ENCODE measurements around the gene SLC1A5. TPM values are rescaled to one million over a fixed set of nuclear protein-coding genes. Genes with fewer than 3 reads are reported as not detected.

The SLC1A5 gene
- total RNA-seq, 1 donor from 2014 or later, result 131 TPM

DNA sequence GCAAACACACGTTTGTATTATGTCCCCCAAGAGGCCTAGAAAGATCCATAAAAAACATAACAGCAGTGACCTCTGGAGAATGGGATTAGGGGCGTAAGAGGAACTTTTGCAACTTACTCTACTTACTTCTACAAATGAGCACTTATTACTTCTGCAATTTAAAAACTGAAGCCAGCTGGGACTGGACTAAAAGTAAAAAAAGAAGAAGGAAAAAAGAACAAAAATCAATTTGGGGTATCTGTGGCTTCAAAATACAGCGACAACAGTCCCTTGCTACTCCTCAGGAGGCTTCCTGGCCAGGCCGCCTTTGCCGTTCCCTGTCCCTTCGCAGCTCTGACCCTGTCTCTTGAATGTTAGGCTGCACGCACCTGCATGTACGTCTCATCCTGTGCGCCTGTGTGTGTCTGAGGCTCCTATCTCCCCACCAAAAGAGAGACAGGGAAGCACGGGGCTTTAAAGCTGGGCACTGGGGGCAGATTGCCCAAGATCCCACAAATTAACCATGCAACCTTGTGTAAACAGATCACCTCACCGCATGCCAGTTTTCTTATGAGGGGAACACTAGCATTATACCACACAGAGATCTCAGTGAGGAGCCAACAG is 54.6 kb downstream of the SLC1A5 start:
- TF ChIP-seq, protein P1, sequence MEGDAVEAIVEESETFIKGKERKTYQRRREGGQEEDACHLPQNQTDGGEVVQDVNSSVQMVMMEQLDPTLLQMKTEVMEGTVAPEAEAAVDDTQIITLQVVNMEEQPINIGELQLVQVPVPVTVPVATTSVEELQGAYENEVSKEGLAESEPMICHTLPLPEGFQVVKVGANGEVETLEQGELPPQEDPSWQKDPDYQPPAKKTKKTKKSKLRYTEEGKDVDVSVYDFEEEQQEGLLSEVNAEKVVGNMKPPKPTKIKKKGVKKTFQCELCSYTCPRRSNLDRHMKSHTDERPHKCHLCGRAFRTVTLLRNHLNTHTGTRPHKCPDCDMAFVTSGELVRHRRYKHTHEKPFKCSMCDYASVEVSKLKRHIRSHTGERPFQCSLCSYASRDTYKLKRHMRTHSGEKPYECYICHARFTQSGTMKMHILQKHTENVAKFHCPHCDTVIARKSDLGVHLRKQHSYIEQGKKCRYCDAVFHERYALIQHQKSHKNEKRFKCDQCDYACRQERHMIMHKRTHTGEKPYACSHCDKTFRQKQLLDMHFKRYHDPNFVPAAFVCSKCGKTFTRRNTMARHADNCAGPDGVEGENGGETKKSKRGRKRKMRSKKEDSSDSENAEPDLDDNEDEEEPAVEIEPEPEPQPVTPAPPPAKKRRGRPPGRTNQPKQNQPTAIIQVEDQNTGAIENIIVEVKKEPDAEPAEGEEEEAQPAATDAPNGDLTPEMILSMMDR (conservative IDR thresholded peaks at IDR 0.05), result no peak
- Mint-ChIP-seq H3K27ac (ENCODE audit: unreplicated experiment) (no peak overlapping the region), H3K9me3 (no peaks in the 10 kb centered on the region), H3K4me1 (peaks cover 5% of the 10 kb centered on the region), H3K36me3 (ENCODE audit: low read depth) (peaks cover 5% of the 10 kb centered on the region), H3K27me3 (ENCODE audit: low read depth) (no peaks in the 10 kb centered on the region), H3K4me3 (no peak overlapping the region)
- DNase-seq (ENCODE audit: low read depth, low spot score), result no peak

DNA sequence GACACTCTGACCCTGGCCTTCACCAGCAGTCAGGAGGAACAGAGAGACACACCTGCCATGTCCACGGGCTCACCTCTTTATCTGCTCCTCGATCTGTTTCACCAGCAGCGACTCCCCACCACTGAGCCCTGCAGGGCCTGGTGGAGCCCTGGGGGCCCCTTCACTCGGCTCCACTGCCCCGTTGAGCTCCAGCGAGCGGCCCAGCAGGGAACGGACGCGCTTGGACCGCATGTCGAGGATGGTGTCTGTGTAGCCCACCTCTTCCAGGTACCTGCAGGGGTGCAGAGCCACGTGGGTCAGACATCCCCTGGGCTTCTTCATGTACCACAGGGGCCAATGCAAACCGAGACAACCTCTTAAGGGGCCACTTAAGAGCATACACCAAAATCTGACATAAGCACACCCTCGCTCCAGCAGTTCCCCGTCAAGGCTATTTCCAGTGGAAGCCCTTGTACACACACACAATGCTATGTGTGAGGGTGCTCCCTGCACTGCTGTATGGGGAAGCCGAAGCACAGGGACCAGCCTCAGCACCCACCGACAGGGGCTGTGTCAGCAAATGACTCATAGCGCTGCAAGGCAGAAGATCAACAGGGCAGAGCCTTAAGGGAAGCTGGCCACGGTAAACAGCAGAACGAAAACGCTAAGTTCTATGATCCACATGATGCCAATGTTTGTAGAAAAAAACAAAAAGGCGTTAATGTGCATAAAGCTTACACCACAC is 55.3 kb downstream of the SLC1A5 start:
- Mint-ChIP-seq H3K36me3 (ENCODE audit: low read depth) (peaks cover 5% of the 10 kb centered on the region), H3K27ac (ENCODE audit: unreplicated experiment) (no peak overlapping the region), H3K27me3 (ENCODE audit: low read depth) (no peaks in the 10 kb centered on the region), H3K4me3 (no peak overlapping the region), H3K9me3 (no peaks in the 10 kb centered on the region), H3K4me1 (peaks cover 7% of the 10 kb centered on the region)
- TF ChIP-seq, protein P1 (conservative IDR thresholded peaks at IDR 0.05), result no peak
- DNase-seq (ENCODE audit: low read depth, low spot score), result no peak

DNA sequence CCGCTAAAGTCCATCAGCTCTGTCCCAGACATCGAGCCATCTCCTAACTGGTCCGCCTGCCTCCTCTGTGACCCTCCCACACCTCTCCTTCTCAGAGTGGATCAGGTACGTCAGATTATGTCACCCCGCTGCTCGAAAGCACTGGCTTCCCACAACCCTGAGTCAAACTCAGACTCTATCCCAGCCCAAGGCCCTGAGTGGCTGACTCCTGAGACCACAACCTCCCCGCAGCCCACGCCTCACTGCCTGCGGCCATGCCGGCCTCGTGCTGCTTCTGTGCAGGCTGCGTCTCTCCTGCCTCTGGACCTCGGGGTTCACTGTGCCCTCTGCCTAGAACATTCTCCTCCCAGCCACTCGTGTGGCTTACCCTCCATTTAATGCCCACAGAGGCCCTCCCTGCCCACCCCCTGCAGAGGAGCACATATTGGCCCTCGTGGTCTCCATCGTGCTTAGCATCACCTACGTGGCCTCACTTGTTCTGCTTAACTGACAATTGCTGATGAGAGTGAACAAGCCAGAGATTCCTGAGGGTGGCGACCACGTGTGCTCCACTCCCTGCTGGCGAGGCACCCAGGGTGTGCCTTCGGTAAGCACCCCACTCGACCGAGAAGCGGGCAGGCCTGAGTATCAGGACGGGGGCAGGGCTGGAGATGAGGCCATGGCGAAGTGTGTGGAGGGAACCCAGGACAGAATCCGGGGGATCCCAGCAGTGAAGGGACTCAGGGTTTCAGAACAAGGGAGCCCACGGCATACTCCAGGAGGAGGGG is 56.0 kb downstream of the SLC1A5 start:
- Mint-ChIP-seq H3K4me3 (no peak overlapping the region), H3K36me3 (ENCODE audit: low read depth) (peaks cover 5% of the 10 kb centered on the region), H3K27me3 (ENCODE audit: low read depth) (no peaks in the 10 kb centered on the region), H3K4me1 (peaks cover 7% of the 10 kb centered on the region), H3K9me3 (no peaks in the 10 kb centered on the region), H3K27ac (ENCODE audit: unreplicated experiment) (no peak overlapping the region)
- TF ChIP-seq, protein P1 (conservative IDR thresholded peaks at IDR 0.05), result no peak
- DNase-seq (ENCODE audit: low read depth, low spot score), result no peak

DNA sequence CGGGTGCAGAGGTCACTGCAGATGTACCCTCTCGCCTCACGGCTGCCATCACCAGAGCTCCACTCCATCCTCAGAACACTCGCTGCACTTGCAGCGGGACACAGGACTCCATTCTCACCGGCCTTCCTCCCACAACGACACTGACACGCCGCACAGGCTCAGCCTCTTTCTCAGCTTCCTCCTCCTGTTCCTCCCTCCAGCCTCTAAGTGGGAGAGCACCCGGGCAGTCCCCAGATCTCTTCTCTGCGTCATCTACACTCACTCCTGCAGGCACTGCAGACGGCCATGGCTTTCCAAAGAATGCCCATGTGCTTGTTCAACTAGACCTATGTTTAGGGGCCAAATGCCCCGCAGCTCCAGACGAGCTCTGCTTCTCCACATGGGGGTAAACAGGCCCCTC is 56.8 kb downstream of the SLC1A5 start:
- TF ChIP-seq, protein P1 (conservative IDR thresholded peaks at IDR 0.05), result no peak
- H3K27me3 Mint-ChIP-seq (ENCODE audit: low read depth), result no peaks in the 10 kb centered on the region
- peaks cover 7% of the 10 kb centered on the region for H3K4me1 Mint-ChIP-seq
- H3K4me3 Mint-ChIP-seq, result no peak overlapping the region
- no peak overlapping the region for H3K27ac Mint-ChIP-seq (ENCODE audit: unreplicated experiment)
- peaks cover 5% of the 10 kb centered on the region for H3K36me3 Mint-ChIP-seq (ENCODE audit: low read depth)
- DNase-seq (ENCODE audit: low read depth, low spot score), result no peak
- no peaks in the 10 kb centered on the region for H3K9me3 Mint-ChIP-seq

DNA sequence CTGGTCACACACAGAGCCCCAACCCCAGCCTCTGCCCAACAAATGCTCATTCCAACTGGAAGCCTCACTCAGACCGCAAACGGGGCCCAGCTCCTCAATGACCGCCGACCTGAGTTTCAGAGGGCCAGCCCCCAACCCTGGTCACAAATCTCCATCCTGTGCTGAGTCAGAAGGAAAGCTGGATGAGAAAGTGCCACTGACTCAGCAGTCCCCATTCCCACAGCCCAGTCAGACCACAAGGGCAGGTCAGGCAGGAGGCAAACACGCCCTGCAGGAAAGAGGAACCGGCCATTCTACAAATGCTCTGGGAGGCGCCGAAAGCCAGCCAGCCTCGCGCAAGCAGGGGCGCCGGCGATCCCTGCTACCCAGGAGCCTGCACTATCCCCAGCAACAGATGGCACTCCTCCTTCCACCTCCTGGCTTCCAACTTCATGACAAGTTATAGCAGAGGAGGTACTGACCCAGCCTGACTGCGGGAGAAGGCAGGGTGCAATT is 57.3 kb downstream of the SLC1A5 start:
- Mint-ChIP-seq H3K27me3 (ENCODE audit: low read depth) (no peaks in the 10 kb centered on the region), H3K36me3 (ENCODE audit: low read depth) (peaks cover 8% of the 10 kb centered on the region), H3K4me3 (no peak overlapping the region), H3K9me3 (no peaks in the 10 kb centered on the region), H3K4me1 (peaks cover 7% of the 10 kb centered on the region), H3K27ac (ENCODE audit: unreplicated experiment) (no peak overlapping the region)
- DNase-seq (ENCODE audit: low read depth, low spot score), result no peak
- TF ChIP-seq, protein P1 (conservative IDR thresholded peaks at IDR 0.05), result no peak

Measured in neural crest cell (in vitro differentiated cells).